Lower leg skin (tissue), 3 donors: ENCODE data around the gene NUP188.

Source experiments
- POLR2A ChIP-seq, 2 donors: fragments of 450-650 bp; IDR thresholded peaks; one replicate each; pipeline ENCODE4 v1.6.1; 2016 to 2017; ENCODE audit warnings: antibody characterized with exemption in 2 of 2, mild to moderate bottlenecking in 1 of 2, moderate library complexity in 1 of 2
- TF ChIP-seq, protein P1 (sequence below), 3 donors: fragments of 450-650 bp; IDR thresholded peaks; one replicate each; pipeline ENCODE4 v1.5.1; 2016; ENCODE audit warnings: antibody characterized with exemption in 3 of 3, mild to moderate bottlenecking in 3 of 3, moderate library complexity in 2 of 3

DNA sequence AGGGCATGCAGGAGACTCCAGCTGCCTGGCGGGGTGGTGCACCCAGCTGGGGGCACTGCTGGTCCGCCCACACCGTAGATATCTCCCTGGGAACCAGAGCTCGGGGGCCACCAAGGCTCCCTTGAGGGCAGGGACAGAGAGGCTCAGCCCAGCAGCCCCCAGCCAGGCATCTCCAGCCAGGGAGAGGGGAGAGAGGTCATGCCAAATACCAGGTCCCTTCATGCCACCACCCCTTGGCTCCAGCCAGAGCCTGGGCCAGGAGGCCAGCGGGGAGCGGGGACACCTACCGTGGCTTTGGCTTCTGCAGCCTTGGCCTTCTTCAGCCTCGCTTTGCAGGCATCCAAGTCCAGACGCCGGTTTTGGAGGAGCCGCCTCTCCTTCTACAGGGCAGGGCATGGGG lies 66.6 kb downstream of the NUP188 start:
- TF ChIP-seq, protein P1, sequence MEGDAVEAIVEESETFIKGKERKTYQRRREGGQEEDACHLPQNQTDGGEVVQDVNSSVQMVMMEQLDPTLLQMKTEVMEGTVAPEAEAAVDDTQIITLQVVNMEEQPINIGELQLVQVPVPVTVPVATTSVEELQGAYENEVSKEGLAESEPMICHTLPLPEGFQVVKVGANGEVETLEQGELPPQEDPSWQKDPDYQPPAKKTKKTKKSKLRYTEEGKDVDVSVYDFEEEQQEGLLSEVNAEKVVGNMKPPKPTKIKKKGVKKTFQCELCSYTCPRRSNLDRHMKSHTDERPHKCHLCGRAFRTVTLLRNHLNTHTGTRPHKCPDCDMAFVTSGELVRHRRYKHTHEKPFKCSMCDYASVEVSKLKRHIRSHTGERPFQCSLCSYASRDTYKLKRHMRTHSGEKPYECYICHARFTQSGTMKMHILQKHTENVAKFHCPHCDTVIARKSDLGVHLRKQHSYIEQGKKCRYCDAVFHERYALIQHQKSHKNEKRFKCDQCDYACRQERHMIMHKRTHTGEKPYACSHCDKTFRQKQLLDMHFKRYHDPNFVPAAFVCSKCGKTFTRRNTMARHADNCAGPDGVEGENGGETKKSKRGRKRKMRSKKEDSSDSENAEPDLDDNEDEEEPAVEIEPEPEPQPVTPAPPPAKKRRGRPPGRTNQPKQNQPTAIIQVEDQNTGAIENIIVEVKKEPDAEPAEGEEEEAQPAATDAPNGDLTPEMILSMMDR (IDR thresholded peaks at IDR 0.05), result no peak
- no peak for TF ChIP-seq POLR2A (IDR thresholded peaks at IDR 0.05)
